Vagina (tissue), 2 donors: ENCODE results near the gene EDC3.

ENCODE experiments used
- POLR2A ChIP-seq, 2 donors: fragments of 450-650 bp; IDR thresholded peaks; one replicate each; pipeline ENCODE4 v1.6.1; 2017; ENCODE audit warnings: antibody characterized with exemption in 2 of 2, mild to moderate bottlenecking in 2 of 2, moderate library complexity in 2 of 2
- POLR2AphosphoS5 ChIP-seq, 2 donors: sonication (generic); formaldehyde crosslinking; IDR thresholded peaks; one replicate each; pipeline ENCODE4 v1.9.0; 2017; ENCODE audit warnings: antibody characterized with exemption in 2 of 2, mild to moderate bottlenecking in 2 of 2, low read depth in 1 of 2; ENCODE audit not compliant: insufficient read depth in 1 of 2
- TF ChIP-seq, protein P1 (sequence below), 3 experiments: fragments of 450-650 bp in 2 of 3; fragments of 200-600 bp in 1 of 3; sonication (generic) in 1 of 3; IDR thresholded peaks; one replicate each; pipeline ENCODE4 v1.5.1; 2017 to 2019; ENCODE audit warnings: antibody characterized with exemption in 3 of 3, mild to moderate bottlenecking in 2 of 3, moderate library complexity in 2 of 3

GRCh38 chr15:74730619-74731316, 34.9 kb upstream of the EDC3 start:
- TF ChIP-seq, protein P1, sequence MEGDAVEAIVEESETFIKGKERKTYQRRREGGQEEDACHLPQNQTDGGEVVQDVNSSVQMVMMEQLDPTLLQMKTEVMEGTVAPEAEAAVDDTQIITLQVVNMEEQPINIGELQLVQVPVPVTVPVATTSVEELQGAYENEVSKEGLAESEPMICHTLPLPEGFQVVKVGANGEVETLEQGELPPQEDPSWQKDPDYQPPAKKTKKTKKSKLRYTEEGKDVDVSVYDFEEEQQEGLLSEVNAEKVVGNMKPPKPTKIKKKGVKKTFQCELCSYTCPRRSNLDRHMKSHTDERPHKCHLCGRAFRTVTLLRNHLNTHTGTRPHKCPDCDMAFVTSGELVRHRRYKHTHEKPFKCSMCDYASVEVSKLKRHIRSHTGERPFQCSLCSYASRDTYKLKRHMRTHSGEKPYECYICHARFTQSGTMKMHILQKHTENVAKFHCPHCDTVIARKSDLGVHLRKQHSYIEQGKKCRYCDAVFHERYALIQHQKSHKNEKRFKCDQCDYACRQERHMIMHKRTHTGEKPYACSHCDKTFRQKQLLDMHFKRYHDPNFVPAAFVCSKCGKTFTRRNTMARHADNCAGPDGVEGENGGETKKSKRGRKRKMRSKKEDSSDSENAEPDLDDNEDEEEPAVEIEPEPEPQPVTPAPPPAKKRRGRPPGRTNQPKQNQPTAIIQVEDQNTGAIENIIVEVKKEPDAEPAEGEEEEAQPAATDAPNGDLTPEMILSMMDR (IDR thresholded peaks at IDR 0.05): no peak
- TF ChIP-seq POLR2AphosphoS5 (IDR thresholded peaks at IDR 0.05; ENCODE audit: insufficient read depth in 1 of 2, low read depth in 1 of 2) (no peak), POLR2A (IDR thresholded peaks at IDR 0.05) (no peak)
